Right forelimb (tissue), 1 donor: ENCODE measurements around the gene RBM7.

Experiments used
- DNase-seq: peaks from one replicate; pipeline ENCODE4 v3.0.0-alpha.2; 2018

RBM7 gene

DNA sequence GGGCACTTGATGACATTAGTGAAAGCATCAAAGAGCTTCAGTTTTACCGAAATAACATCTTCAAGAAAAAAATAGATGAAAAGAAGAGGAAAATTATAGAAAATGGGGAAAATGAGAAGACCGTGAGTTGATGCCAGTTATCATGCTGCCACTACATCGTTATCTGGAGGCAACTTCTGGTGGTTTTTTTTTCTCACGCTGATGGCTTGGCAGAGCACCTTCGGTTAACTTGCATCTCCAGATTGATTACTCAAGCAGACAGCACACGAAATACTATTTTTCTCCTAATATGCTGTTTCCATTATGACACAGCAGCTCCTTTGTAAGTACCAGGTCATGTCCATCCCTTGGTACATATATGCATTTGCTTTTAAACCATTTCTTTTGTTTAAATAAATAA, 49.4 kb downstream of the RBM7 start:
- no peak for DNase-seq

DNA sequence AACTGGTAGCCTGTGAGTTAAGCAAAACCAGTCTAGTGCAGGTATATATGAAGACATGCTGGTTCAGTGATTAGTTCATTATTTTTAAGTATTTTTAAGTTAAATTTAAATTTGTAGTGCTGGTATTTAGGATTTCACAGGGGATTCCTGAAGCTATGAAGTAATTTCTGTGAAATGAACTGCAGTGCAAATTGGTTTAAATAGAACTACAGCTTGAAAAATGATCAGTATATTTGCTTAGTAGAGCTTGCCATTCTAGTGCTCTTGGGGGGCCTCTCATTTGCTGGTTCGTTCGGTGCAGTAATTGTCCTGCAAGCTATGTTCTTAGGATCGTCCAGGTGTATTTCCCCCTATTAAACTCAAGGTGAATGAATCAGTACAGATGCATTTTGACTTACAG, 51.9 kb downstream of the RBM7 start:
- DNase-seq: no peak
